ENCODE data around the gene MIER2.

DNA sequence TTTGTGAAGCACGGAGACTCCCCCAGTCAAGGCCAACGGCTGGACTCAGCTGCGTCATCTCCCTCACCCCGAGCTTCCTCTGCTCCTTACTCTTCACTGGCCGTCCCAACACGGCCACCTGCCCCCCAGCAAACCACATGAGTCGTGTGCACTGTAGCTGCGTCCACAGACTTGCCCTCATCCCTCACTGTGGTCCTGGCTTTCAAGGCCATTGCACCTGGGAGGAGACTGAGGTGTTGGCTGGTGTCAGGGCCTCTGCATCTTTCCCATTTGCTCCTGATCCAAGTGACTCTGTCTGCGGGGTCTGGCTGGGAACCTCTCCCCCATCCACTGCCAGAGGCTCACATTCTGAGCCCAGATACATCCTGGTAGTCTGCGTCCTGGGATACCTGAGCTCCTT lies 64.9 kb downstream of the MIER2 start:
- TF ChIP-seq CTCF (IDR thresholded peaks at IDR 0.05) (no peak), ZFX (IDR thresholded peaks at IDR 0.05; ENCODE audit: borderline replicate concordance) (no peak)

Data from 22Rv1 (cell line).